NCI-H1092 treated with DMSO at 0.1 percent for 48 hours (cell line): Measurements from ENCODE around the gene KCNH6.

ENCODE experiments used
- DNase-seq: peaks from one replicate; lab custom pipeline; 2025; lab: John Stamatoyannopoulos, UW

The KCNH6 gene

GRCh38 chr17:63557416-63557815 lies 34.3 kb downstream of the KCNH6 start:
- no peak for DNase-seq

GRCh38 chr17:63558441-63558840 lies 35.3 kb downstream of the KCNH6 start:
- no peak for DNase-seq

DNA sequence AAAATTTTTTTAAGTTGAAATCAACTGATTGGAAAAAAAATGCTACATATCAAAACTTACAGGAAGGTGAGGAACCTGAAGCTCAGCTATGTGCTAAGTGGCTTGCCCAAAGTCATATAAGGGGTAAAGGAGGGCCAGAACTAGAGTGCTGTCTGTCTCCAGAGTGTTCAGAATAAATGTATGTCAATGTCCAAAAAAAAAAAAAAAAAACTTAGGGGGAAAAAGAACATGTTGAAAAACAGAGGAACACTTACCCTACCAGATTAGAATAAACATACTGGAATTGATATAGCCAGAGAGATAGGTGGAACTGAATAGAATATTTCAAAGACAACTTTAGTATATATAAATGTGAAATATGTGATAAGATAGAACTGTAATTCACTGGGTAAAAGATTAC lies 38.7 kb downstream of the KCNH6 start:
- no peak for DNase-seq

DNA sequence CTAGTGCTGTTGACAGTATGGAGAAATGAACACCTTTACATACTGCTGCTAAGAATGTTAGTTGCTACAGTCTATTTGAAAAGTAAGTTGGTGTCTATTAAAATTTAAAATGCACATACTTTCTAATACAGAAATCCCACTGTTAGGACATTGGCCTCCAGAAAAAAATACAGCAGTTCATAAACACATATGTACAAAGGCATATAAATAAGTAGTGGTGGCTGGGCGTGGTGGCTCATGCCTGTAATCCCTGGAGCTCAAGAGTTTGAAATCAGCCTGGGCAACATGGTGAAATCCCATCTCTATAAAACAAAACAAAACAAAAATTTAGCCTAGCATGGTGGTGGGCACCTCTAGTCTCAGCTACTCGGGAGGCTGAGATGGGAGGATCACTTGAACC lies 40.2 kb downstream of the KCNH6 start:
- DNase-seq: no peak

DNA sequence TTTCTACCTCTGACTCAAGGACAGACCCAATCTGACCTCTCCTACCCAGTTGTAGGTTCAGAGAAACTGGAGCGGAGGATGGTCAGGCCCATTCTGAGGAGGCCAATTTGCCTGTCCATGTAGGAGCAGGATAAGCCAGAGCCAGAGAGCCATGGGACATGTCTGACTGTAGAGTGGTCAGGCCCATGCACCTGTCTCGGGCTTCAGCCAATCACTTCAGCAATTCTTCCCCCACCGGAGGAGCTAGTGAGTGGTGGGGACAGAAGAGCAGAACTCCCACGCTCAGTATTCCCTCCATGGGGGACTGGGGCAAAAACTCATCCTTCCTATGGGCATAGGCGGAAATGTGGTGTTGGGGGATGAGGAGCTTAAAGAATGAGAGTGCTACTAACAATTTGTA lies 41.4 kb downstream of the KCNH6 start:
- DNase-seq: no peak

DNA sequence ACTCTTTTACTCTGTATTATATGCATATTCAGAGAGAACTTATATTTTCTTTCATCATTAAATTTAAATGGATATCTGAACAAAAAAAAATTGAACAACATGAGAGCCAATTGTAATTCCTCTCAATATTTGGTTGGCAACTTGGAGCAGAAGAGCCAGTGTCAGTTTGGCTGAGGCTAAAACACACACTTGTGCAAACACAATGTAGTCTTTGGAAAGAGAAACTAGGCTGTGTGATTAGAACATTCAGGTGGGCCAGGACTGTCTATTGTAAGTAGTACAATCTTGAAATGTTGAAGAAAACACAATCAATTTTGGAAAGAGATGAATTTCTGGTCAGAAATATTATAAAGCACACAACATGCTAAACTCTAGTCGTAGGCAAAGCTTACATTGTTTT lies 44.1 kb downstream of the KCNH6 start:
- no peak for DNase-seq

DNA sequence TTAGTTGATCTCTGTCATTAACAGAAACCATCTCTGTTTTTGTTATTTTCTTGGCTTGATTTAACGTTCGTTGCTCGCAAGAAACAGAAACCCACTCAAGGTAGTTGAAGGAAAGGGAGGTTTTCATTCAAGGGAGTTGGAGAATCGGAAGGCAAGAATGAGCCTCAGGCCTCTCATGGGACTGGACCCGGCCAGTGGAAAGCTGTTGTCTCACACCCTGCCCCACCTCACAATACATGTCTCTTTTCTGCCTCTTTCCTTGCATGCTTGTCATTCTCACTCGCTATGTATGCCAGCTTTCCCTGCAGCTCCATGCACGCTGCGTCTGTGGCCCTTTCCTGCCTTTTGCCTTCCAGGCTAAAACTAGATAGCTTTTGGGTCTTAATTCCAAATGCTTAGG lies 45.4 kb downstream of the KCNH6 start:
- DNase-seq: no peak

- no peak for DNase-seq
These were observed 48.6 kb downstream of the KCNH6 start for GRCh38 chr17:63571632-63572310.

- DNase-seq: no peak
These were observed 50.5 kb downstream of the KCNH6 start for GRCh38 chr17:63573634-63574033.

- DNase-seq: no peak
These were observed 55.0 kb downstream of the KCNH6 start for GRCh38 chr17:63578027-63578768.

DNA sequence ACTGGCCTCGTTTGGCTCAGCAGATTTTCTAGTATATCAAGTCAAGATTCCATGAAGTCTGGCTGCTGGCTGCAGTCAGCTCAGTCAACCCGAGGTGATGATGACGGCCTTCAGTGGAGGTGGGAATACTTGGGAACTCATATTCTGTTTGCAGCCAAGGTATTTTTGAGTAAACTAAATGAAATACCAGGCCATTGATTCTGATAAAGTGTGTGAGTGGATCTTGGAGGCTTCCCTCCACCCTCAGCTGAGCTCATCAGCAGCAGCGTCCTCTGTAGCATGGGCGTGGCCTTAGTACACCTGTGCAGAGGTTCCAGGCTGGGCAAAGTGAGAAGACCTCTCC lies 55.6 kb downstream of the KCNH6 start:
- DNase-seq: no peak

GRCh38 chr17:63579633-63580032 lies 56.5 kb downstream of the KCNH6 start:
- no peak for DNase-seq

DNA sequence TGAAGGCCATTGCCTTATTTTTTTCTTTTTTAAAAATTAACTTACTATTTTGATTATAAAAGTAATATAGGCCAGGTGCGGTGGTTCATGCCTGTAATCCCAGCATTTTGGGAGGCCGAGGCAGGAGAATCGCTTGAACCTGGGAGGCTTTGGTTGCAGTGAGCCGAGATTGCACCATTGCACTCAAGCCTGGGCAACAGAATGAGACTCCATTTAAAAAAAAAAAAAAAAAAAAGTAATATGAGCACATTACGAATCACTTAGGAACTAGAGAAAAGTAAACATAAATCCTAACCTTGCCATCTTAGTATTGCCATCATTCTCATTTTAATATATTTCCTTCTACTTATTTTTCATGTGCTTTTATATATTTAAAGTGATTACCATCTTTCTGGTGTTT lies 64.6 kb downstream of the KCNH6 start:
- DNase-seq: no peak

GRCh38 chr17:63588797-63589196 lies 65.6 kb downstream of the KCNH6 start:
- peak; percentile 3 for DNase-seq

DNA sequence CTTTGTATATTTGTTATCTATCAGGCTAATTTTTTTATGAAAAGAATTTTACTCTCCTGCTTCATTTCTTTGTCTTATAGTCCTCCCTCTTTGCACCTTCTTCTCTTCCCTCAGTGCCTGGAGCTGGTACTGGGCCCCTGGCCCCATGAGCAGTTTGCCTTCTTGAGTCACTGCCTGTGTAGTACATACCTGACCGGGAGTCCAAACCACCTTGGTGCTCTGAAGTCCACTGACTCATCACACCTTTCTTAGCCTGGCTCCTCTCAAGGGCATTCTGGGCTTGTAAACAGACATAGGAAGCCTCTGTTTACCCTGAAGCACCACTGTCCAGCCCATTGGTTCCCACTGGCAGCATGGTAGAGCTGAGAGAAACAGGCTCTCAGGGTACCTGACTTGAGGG lies 66.5 kb downstream of the KCNH6 start:
- DNase-seq: no peak

DNA sequence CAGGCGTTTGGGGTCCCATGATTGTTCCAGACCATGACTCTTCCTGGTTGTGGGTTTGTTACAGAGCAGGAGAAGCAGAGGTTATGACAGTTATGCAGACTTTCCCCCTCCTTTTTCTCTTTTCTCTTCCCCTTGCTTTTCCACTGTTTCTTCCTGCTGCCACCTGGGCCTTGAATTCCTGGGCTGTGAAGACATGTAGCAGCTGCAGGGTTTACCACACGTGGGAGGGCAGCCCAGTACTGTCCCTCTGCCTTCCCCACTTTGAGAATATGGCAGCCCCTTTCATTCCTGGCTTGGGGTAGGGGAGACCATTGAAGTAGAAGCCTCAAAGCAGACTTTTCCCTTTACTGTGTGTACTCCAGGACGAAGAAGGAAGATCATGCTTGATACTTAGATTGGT lies 69.6 kb downstream of the KCNH6 start:
- DNase-seq: no peak

- no peak for DNase-seq
These were observed 72.0 kb downstream of the KCNH6 start for GRCh38 chr17:63595132-63595531.
